NAMALWA (cell line): ENCODE measurements around the gene TMEM81.

Experiments
- DNase-seq: peaks from one replicate; pipeline ENCODE4 v3.0.0-alpha.2; 2015; ENCODE audit warnings: low spot score

The TMEM81 gene

GRCh38 chr1:205076245-205076761 is 8.0 kb downstream of the TMEM81 start:
- DNase-seq = no peak

- no peak for DNase-seq
Observed at GRCh38 chr1:205075642-205076155, 8.6 kb downstream of the TMEM81 start.

GRCh38 chr1:205074513-205074912 is 9.7 kb downstream of the TMEM81 start:
- no peak for DNase-seq

- no peak for DNase-seq
Observed at GRCh38 chr1:205074084-205074483, 10.2 kb downstream of the TMEM81 start.

GRCh38 chr1:205073511-205073910 is 10.7 kb downstream of the TMEM81 start:
- DNase-seq = no peak

GRCh38 chr1:205072881-205073280 is 11.4 kb downstream of the TMEM81 start:
- DNase-seq = no peak

GRCh38 chr1:205072286-205072685 is 12.0 kb downstream of the TMEM81 start:
- no peak for DNase-seq

- DNase-seq = no peak
Observed at GRCh38 chr1:205071801-205072200, 12.5 kb downstream of the TMEM81 start.

GRCh38 chr1:205071028-205071409 is 13.2 kb downstream of the TMEM81 start:
- no peak for DNase-seq

GRCh38 chr1:205069371-205070125 is 14.7 kb downstream of the TMEM81 start:
- no peak for DNase-seq

GRCh38 chr1:205068457-205069040 is 15.7 kb downstream of the TMEM81 start:
- DNase-seq = no peak

GRCh38 chr1:205068001-205068400 is 16.3 kb downstream of the TMEM81 start:
- DNase-seq = no peak

- DNase-seq = no peak
Observed at GRCh38 chr1:205067031-205067430, 17.2 kb downstream of the TMEM81 start.

GRCh38 chr1:205066141-205066818 is 18.0 kb downstream of the TMEM81 start:
- no peak for DNase-seq

- no peak for DNase-seq
Observed at GRCh38 chr1:205065666-205066065, 18.6 kb downstream of the TMEM81 start.

- no peak for DNase-seq
Observed at GRCh38 chr1:205064741-205065316, 19.4 kb downstream of the TMEM81 start.

- no peak for DNase-seq
Observed at GRCh38 chr1:205064301-205064700, 20.0 kb downstream of the TMEM81 start.

- DNase-seq = no peak
Observed at GRCh38 chr1:205062895-205063294, 21.4 kb downstream of the TMEM81 start.

GRCh38 chr1:205062319-205062718 is 21.9 kb downstream of the TMEM81 start:
- no peak for DNase-seq

- DNase-seq = peak; percentile 85
Observed at GRCh38 chr1:205061665-205062069, 22.6 kb downstream of the TMEM81 start.

- DNase-seq = no peak
Observed at GRCh38 chr1:205061227-205061626, 23.0 kb downstream of the TMEM81 start.

GRCh38 chr1:205060746-205061145 is 23.5 kb downstream of the TMEM81 start:
- no peak for DNase-seq
